Measurements from ENCODE around the gene SNX12.
"Not testable (repeated sequence)": the region's sequence is repeated elsewhere in the genome, so short reads cannot be mapped to it uniquely, and the experiment has no call there.

The SNX12 gene

DNA sequence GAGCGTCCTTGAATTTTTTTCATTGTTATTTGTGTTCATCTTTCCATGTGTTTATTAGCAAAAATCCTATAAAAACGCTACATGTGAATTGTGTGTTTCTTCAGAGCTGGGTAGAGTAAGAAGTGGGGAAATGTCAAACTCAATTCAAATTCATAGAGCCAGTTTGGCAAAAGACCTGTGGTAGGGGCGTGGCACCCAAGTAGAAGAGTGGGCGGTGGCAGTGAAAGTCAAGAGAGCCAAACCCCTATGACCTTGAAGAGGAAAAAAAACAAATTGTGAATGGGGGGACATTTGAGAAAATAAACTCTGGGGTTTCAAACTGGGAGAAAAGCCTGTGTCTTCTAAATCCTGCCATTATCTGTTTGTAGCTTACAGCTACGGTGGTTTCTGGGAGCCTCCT is 23.1 kb upstream of the SNX12 start:
- no peak for DNase-seq (ENCODE audit: low read depth)

DNA sequence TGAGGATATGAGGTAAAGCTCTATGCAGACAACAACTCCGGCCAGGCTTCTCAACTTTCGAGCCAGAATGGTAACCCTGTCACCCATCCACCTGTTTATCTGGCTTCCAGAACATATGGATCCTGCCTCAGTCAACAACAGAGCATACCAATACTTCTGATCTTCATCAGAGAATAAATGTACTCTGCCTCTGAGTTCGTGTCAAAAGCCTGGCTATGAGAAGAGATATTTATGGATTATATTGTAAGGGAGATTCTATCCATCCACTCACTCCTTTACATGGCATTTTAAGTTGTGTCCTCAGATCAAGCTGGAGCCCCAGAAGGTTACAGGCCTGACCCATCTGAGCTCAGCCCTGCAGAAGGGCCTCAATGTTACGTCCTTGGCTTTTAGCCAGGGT is 17.8 kb upstream of the SNX12 start:
- DNase-seq (ENCODE audit: low read depth) = no peak

DNA sequence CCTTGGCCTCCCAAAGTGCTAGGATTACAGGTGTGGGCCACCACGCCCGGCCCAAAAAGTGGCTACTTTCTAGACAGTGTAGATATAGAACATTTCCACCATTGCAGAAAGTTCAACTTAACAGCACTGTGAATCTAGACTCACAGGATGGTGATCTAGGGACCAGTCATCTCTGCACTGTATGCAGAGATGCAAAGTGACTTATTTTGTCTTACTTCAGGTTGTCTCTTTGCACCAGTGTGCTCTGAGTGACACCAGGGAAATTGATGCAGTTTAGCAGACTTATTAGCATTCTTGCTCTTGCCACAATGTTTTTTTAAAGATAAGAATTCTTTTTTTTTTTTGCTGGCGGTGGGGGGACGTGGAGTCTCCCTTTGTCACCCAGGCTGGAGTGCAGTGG is 14.7 kb upstream of the SNX12 start:
- DNase-seq (ENCODE audit: low read depth) = no peak

DNA sequence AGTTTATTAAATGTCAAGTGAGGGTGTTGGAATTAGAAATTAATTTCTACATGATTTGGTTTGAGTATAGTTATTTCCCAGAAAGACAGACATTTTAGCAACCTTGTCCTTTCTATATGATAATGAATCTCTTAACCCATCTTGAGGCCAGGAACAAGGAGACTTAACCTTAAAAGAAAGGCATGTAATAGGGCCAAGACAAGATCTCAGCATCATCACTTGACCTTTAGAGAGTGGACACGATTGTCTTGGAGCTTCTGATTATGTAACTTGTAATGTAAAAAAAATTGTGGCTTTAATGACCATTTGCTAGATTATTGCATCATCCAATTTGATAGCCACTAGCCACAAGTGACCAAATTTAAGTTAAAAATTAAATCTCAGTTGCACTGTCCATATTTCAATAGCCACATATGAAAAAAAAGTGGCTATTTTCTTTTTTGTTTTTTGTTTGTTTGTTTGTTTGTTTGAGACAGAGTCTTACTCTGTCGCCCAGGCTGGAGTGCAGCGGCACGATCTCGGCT is 14.1 kb upstream of the SNX12 start:
- DNase-seq (ENCODE audit: low read depth) = no peak

- no peak for DNase-seq (ENCODE audit: low read depth)
These were observed 13.4 kb upstream of the SNX12 start for GRCh38 chrX:71081330-71082123.

- DNase-seq (ENCODE audit: low read depth) = no peak
These were observed 2.4 kb upstream of the SNX12 start for GRCh38 chrX:71070531-71070930.

DNA sequence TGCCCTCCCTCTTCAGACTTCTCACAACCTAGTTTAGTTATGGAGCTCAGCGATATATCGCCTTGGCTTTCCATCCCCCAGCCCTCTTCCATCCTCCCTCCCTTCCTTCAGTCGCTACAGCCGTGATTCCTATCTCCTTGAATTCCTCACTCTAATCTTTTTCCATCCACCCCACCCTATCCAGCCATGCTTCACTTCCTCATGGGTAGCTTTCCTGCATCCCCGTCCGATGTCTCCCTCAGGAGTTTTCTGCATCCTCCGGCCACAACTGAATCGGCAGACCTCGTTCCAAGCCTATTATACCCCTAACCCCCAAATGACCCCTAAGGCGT is 456 bp downstream of the SNX12 start:
- DNase-seq (ENCODE audit: low read depth) = no peak

GRCh38 chrX:71067089-71067488 is 1.0 kb downstream of the SNX12 start:
- no peak for DNase-seq (ENCODE audit: low read depth)

- no peak for DNase-seq (ENCODE audit: low read depth)
These were observed 8.0 kb downstream of the SNX12 start for GRCh38 chrX:71060127-71060526.

GRCh38 chrX:71057848-71058530 is 10.1 kb downstream of the SNX12 start:
- DNase-seq (ENCODE audit: low read depth) = no peak

DNA sequence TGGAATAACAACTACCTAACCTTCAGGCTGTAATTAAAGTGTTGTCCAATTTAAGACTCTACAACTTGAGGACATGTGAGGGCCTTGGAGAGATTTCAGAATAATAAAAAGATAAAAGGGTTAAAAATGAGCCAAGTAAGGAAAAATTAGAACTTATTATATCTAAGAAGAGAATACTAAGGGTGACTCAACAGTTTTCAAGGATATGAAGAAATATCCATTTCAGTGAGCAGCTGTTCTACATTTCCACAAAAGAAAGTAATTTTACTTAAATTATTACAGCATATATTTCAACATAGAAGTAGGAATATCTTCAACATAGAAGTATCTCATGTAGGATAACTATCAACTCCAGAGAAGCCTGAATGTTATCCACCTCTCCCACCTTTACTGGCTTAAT is 11.3 kb downstream of the SNX12 start:
- no peak for DNase-seq (ENCODE audit: low read depth)

GRCh38 chrX:71053217-71053621 is 14.9 kb downstream of the SNX12 start:
- DNase-seq (ENCODE audit: low read depth) = no peak

- no peak for DNase-seq (ENCODE audit: low read depth)
These were observed 15.4 kb downstream of the SNX12 start for GRCh38 chrX:71052721-71053120.

GRCh38 chrX:71047891-71048290 is 20.2 kb downstream of the SNX12 start:
- not testable (repeated sequence) for DNase-seq (ENCODE audit: low read depth)

DNA sequence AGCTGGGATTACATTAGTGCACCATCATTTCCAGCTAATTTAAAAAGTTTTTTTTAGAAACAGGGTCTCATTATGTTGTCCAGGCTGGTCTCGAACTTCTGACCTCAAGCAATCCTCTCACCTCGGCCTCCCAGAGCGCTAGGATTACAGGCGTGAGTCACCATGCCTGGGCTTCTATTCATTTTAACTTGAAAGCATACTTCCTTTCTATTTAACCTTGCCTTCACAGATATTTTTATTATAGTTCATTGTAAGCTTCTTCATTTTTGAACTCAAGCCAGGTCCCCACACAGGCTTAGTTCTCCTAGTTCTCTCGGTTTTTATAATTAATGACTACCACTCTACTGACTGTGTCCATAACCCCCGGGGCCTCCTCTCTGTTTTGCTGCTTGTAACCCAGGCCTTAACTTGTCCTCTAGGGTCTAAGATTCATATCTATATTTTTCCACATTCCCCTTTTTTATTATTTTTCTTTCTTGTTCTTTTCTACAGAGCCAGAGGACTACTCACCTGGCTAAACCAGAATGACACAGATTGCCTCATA is 50.7 kb downstream of the SNX12 start:
- DNase-seq (ENCODE audit: low read depth) = no peak
